Right lung (tissue), 10 donors: ENCODE measurements around the gene PSMG4. TPM values are rescaled to one million over a fixed set of nuclear protein-coding genes. Genes with fewer than 3 reads are reported as not detected.

Source experiments
- DNase-seq, 2 donors: peaks; one replicate each; pipeline ENCODE4 v3.0.0-alpha.2; 2013
- long read RNA-seq, 8 donors: transcript quantifications; one replicate each; lab custom pipeline, GENCODE V29; 2026
- polyA plus RNA-seq, 5 donors: library from polyadenylated mRNA; unstranded; fragments of 120-200 nt; gene quantifications; one replicate each; pipeline versions ENCODE4 v1.2.1 to v1.2.3, GENCODE V29; 2013; ENCODE audit warnings: inconsistent platforms in 1 of 5, low replicate concordance in 1 of 5; ENCODE audit not compliant: insufficient read length in 5 of 5, insufficient read depth in 1 of 5

Gene PSMG4, protein sequence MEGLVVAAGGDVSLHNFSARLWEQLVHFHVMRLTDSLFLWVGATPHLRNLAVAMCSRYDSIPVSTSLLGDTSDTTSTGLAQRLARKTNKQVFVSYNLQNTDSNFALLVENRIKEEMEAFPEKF
- 10 to 100 TPM; 14.1 to 23.2 (median 22.0) TPM for polyA plus RNA-seq
- long read RNA-seq, donor 1, transcript PSMG4-206 (3 exons, 838 nt), result major isoform, 22 of 22 reads
- long read RNA-seq, donor 1, partial matches to known transcripts, result 0 of 22 reads
- long read RNA-seq, donor 1, other reads (novel, unspliced or antisense), result 0 of 22 reads
- long read RNA-seq, donor 2, transcript PSMG4-206 (3 exons, 838 nt), result major isoform, 7 of 8 reads
- long read RNA-seq, donor 2, partial matches to known transcripts, result 0 of 8 reads
- long read RNA-seq, donor 2, other reads (novel, unspliced or antisense), result 0 of 8 reads
- long read RNA-seq, donor 3, full-length matches to known transcripts, result 17 of 17 reads
- long read RNA-seq, donor 3, partial matches to known transcripts, result 0 of 17 reads
- long read RNA-seq, donor 3, other reads (novel, unspliced or antisense), result 0 of 17 reads
- long read RNA-seq, donor 4, full-length matches to known transcripts, result 8 of 8 reads
- long read RNA-seq, donor 4, partial matches to known transcripts, result 0 of 8 reads
- long read RNA-seq, donor 4, other reads (novel, unspliced or antisense), result 0 of 8 reads
- long read RNA-seq, donor 5, transcript PSMG4-206 (3 exons, 838 nt), result major isoform, 16 of 18 reads
- long read RNA-seq, donor 5, partial matches to known transcripts, result 0 of 18 reads
- long read RNA-seq, donor 5, other reads (novel, unspliced or antisense), result 0 of 18 reads
- long read RNA-seq, donor 6, full-length matches to known transcripts, result 15 of 15 reads
- long read RNA-seq, donor 6, partial matches to known transcripts, result 0 of 15 reads
- long read RNA-seq, donor 6, other reads (novel, unspliced or antisense), result 0 of 15 reads
- long read RNA-seq, donor 7, full-length matches to known transcripts, result 9 of 9 reads
- long read RNA-seq, donor 7, partial matches to known transcripts, result 0 of 9 reads
- long read RNA-seq, donor 7, other reads (novel, unspliced or antisense), result 0 of 9 reads
- long read RNA-seq, donor 8, full-length matches to known transcripts, result 10 of 10 reads
- long read RNA-seq, donor 8, partial matches to known transcripts, result 0 of 10 reads
- long read RNA-seq, donor 8, other reads (novel, unspliced or antisense), result 0 of 10 reads

DNA sequence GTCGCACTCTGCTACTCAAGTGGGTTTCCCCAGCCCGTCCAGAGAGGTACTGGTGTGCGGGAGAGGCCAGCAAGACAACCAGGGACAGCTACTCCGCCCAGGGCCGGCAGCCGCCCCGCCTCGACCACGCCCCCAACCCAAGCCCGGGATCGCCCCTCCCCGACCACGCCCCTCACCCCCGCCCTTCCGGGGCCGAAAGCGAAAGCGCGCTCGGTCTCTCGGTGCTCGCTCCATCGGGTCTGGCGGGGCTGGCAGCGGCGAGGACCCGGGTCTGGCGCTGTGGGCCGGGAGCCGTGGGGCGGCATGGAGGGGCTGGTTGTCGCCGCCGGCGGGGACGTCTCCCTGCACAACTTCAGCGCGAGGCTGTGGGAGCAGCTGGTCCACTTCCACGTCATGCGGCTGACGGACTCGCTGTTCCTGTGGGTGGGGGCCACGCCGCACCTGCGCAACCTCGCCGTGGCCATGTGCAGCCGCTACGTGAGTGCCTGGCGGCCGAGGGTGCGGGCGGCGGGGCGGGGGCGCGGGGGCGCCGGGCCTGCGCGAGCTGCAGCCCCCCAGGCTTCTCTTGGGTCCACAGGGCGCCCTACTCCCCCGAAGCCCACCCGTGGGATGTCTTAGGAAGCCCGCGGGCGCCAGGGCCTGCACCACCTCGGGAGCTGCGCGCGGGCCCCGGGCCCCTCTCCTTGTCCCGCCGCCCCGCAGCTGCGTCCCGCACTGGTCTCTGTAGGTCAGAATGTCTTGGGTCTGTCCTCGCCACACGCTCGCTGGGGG is at the start of gene PSMG4:
TSS of gene PSMG4 (plus strand) at position 228 of the 771 bp plus-strand sequence. CDS start at position 304, 76 bp downstream.
- peak; percentile 90 to 91 for DNase-seq

DNA sequence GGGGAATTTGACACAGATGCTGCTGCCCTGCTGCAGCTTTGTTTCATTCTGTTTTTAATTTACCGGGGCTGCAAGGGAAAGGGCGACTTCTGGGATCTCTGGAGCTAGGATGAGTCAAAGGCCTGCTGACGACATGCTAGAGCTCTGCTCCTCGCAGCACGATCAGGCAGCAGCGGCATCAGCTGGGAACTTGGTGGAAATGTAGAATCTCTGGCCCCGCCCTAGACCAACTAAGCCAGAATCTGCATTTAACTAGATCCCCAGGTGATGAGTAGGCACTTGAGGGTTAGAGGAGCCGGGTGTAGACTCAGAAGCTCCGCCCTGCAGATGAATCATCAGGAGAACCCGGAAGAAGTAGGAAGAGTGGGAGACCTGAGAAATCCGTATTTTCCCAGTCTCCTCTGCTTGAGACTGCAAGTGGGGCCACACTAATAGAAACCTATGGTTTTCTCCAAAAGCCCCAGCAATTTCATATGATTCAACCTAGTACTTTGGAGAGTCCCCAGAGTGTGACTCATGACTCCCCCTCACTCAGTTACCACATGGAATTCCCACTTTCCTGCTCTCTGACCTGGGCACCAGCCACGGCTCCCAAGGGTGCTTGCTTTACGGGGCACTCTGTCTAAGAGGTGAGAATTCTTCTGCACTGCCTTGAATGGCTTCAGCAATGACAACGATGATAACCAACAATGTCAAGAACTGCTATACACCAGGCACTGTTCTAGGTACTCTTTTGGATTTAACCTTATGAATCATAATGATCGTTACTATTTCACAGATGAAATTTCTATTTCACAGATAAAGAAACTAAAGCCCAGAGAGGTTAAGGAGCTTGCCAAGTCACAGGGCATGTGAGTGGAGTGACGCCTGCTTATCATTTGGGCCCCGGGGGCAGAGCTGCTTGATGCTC is 49.4 kb upstream of the PSMG4 start:
- no peak for DNase-seq

DNA sequence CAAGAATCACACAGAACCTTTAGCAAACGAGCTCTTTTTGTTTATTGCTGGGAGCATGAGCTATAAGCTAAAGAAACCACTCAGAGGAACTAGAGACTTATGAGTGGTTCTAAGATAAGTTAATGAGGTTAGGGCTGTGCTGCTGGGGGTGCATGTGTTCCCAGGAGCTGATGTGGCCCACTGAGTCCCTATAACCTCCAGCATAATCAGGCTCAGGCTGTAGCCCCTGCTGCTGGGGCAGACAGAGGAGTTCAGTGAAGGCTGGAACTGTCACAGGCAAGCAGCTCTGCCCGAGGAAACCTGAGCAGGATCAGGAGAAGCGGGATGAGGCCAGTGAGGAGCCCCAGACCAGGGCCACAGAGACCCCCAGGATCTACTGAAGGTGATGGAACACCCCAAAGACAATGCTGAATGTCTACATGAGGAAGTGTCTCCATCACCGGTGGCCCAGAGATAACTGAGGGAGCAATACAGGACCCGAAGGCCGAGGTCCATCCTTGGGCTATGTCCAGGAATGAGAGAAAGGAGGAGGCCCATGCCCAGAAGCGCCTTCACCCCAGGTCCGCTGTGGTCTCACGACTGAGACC is 48.6 kb upstream of the PSMG4 start:
- DNase-seq, result no peak

DNA sequence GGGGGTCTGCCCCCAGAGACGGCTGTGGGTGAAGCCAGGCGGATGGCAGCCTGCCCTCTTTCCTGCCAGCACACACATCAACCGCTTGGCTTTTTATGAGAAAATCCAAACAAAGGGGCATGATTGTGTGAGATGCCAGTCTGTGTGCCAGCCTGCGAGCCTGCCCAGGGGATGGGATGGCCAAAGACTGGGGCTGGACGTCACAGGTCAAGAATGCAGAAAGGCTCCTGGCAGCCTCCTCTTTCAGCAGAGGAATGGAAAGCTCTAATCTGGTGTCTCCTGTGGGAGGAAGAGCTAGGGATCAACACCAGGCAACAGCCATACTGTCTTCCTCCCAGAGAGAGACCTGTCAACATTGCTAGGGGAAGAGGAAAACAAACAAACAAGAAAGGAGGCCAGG is 47.1 kb upstream of the PSMG4 start:
- DNase-seq, result no peak

DNA sequence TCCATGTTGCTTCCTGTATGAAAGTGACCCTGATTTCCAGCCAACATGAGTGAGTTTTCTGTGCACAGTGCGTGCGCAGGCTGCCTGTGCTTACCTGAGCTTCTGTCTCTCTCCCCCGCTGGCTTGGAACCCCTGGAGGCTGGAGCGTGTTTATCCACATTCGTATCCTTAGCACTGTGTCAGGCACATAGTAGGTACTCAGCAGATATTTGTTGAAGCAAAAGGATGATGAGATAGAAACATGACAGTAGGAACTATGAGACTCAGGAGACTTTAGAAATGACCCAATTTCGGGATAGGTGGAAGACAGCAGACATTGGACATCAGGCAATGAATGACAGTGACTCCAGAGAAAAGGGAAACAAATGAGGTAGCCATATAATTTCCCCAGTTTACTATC is 46.5 kb upstream of the PSMG4 start:
- DNase-seq, result no peak

DNA sequence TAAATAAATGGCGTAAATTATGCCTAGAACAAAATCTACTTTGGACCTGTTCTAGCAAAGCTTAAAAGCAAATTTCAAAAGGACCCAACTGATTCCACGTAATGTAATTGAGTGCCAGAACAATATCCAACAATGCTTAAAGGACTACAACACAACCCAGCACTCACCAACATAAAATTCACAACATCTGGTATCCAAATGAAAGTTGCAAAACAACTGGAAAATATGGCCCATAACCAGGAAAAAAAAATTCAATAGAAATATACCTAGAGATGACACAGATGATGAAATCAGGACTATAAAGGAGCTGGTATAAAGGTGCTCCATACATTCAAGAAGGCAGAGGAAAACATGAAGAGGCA is 45.4 kb upstream of the PSMG4 start:
- no peak for DNase-seq

DNA sequence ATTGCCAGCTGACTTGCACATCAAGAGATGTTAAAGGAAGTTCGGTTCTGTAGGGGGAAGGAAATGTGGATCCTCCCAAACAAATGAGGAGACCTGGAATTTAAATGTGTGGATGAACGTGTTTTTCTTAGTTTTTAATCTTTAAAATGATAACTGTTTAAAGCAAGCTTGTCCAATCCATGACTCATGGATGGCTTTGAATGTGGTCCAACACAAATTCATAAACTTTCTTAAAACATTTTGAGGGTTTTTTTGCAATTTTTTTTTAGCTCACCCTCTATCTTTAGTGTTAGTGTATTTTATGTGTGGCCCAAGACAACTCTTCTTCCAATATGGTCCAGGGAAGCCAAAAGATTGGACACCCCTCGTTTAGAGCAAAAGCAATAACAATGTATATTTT is 43.8 kb upstream of the PSMG4 start:
- DNase-seq, result no peak

DNA sequence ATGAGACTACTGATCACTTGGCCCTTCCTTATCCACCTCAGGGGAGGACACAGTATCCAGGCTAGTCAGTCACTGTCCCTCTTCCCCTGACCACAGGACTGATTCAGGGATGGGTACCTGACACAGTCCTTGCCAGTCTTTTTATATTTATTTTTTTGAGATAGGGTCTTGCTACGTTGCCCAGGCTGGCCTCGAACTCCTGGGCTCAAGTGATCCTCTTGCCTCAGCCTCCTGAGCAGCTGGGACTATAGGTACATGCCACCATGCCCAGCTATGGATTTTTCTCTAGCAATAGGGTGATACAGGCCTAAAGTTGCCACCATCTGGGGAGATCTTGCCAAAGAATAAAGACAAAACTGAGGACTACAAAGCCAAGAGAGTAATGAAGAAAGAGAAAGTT is 41.5 kb upstream of the PSMG4 start:
- DNase-seq, result no peak

DNA sequence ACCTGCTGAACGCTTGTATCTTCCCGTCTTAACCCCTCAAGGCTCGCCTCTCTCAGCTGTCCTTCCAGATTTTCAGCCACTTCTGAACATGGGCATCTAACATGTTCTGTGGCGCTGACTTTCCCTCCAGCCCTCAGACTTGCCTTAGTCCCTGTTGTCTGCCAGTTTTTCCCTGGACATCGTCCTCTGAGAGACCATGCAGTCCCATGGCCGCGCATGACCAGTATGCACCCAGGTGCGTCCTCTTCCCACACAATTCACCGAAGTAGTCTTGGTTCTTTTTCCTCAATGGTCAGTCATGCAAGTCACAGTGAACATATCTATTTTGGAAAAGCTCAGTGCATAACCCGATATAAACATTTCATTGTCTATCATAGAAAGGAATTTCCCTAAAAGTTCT is 40.5 kb upstream of the PSMG4 start:
- DNase-seq, result no peak

DNA sequence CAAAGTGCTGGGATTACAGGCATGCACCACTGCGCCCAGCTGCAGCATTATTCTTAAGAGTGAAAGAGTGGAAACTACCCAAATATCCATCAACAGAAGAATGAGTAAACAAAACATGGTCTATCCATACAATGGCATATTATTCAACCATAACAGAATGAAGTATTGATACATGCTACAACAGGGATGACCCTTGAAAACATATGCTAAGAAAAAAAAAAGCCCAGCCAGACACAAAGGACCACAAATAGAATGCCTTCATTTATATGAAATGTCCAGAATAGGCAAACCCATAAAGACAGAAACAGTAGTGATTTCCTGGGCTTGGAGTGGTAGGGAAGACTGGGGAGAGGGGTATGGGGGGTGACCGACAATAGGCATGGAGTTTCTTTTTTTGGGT is 38.4 kb upstream of the PSMG4 start:
- no peak for DNase-seq

DNA sequence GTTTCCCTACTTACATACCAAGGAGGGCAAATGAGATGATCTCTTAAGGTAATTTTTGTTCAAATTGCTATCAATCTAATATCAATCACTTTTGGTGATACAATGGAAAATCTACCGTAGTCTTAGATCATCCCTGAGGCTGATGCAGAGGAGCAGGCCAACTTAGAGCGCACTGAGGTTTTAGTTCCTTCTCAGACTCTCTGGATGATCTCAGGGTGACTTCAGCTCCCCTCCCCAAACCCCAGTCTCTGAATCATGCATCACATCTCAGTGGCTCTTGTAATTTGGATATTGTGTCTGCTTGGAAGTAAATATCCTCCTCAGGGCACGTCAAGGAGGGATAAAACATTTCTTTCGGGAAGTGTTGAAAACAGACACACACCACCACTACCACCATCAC is 37.2 kb upstream of the PSMG4 start:
- no peak for DNase-seq

DNA sequence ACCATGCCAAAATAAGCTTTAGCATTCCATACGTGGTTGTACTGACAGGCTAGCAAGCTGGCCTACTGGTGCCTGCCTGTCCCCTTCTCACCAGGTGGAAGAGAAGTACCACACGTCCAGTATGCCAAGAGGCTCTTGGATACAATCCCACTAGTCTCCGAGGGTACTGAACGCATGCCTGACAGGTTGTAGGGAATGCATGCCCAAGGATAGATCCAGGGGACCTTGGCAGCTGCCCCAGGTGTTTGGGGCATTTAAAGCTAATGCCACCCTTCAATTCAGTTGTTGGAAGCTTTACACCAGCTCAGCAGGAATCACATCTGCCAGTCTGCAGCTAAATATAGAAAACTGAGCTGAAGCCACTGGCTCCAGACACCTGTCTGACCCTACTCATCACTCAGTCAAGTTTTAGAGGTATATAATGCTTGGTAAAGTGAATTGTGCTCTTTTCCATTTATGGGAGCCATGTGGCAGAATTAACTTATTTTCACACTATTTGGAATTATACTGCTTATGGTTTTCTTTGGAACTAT is 36.2 kb upstream of the PSMG4 start:
- no peak for DNase-seq

DNA sequence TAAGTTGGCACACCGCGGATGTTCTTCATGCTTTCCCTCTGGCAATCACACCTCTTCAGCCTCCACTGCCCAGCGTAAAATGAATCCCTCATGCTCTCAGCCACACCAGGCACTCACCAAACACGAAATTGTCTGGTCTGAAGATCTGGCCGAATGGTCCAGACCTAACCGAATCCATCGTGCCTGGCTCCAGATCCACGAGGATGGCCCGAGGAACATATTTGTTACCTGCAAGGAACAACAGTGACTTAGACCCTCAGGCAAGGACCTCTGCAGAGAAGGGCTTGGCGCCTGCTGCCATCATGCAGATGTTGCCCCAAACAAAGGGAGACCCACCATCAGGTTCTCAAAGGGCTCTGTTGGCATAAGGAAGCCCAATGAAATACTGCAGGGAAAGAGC is 32.7 kb upstream of the PSMG4 start:
- DNase-seq, result no peak

DNA sequence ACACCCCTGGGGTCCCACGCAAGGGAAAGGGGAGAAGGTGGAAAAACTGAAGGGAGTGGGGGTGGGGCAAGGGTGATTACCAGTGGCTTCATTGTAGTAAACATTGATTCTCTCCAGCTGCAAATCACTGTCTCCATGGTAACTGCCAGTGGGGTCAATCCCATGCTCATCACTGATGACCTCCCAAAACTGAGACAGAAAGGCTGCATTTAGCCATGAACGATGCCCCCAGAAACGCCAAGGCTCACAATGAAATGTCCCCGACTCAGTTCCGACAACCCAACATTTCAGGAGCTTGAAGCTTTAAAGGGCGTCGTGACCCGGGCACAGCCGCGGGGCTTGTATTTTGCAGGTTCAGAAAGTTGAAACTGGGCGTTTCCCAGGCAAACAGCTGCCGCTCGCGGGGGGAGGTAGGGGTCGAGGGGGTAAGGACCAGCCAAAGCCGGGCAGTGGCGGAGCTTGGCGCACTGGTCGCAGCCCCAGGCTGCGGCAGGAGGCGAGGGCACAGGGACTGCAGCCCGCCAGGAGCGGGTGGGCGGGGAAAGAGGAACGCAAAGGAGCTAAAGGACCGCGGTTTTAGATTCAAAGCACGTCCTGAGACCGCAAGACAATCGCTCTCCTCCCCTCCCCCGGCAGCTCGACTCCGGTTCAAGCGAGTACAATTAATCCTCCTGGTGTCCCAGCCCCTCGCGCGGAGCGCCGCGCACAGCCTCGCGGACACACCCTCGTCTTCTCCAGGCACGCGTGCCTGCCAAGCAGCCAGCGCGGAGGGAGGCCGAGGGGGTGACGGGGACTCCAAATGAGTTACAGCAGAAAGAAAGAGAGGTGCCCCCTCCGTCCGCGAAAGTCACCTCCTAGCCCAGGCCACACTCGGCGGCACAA is 32.0 kb upstream of the PSMG4 start:
- no peak for DNase-seq

DNA sequence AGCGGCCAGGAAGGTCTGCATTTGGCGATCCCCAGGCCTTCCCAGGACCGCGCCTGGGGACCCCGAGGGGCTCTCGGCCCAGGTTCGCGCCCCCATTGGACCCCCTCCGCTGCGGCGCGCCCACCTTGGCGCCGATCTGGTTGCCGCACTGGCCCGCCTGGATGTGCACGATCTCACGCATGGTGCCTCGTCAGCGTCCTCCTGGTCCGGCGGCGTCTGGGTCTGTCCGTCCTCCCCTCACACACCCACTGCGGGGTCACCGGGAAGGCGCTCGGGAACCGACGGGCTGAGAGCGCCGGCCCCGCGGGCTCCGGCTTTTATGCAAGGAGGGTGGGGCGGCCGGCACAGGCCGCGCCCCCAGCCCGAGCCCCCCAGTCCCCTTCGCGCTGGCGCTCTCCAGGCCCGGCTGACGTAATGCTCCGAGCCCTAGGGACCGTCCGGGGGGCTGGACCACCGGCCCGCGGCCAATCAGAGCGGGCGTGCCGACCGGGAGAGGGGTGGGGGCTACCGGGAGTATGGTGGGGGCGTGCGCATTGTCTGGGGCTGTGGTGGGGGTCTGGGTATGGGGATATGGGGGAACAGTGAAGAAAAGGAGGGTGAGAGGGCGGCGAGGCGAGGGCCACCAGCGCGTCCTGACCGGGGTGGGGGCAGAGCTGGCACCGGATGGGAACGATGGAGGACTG is 31.2 kb upstream of the PSMG4 start, which contains the start of gene TUBB2B:
TSS of gene TUBB2B (minus strand) at position 291 of the 683 bp plus-strand sequence. CDS start at position 181, 110 bp downstream.
- DNase-seq, result no peak

DNA sequence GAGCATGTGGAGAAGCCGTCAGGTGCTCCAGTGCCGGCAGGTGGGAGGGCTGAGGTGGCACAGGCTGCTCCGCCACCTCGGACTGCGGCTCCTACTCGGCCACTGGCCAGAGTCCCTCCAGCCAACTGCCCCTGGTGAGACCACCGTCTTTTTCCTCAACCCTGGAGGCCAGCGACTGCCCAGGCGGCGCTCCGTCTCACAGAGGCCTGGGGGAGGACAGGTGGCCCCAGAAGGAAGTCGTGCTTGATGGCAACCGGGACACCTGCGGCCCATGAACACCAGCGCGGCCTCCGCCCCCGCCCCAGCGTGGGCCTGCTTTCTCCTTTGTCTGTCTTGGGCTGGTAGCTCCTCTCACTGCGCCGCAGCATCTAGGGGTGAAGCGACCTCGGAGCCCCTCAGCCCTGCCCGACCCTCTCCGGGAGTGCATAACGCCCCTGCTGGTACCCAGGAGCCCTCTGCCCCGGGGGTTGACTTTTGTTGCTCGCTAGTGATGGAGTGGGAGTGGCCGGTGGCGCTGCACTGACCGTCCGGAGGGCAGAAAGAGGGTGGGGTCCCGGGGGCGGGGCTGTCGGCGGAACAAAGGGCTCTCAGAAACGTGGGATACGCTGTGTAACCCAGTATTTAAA is 30.6 kb upstream of the PSMG4 start:
- DNase-seq, result no peak
